GM23248 (cell line): Measurements from ENCODE around the gene ACSM2B.

ENCODE experiments used
- EZH2 ChIP-seq: fragments of 200-600 bp; sonication (generic); IDR thresholded peaks from 2 replicates; pipeline ENCODE4 v1.6.1; 2018; ENCODE audit warnings: antibody characterized with exemption, mild to moderate bottlenecking; ENCODE audit not compliant: insufficient read depth, poor library complexity, severe bottlenecking
- EZH2phosphoT487 ChIP-seq: fragments of 200-600 bp; sonication (generic); IDR thresholded peaks from 2 replicates; pipeline ENCODE4 v1.6.1; 2018; ENCODE audit warnings: antibody characterized with exemption, moderate library complexity, mild to moderate bottlenecking, low read depth; ENCODE audit not compliant: insufficient read depth

- TF ChIP-seq EZH2 = no peak
- TF ChIP-seq EZH2phosphoT487 = no peak
Measured at GRCh38 chr16:20621406-20621805, 45.2 kb upstream of the ACSM2B start.
